GM18870 (cell line): Measurements from ENCODE around the gene PPP4R1.

Source experiments
- ATAC-seq: cut with Tn5 transposase; IDR thresholded peaks from one replicate; pipeline ENCODE4 v1.9.1; 2021; ENCODE audit warnings: moderate library complexity; ENCODE audit not compliant: unreplicated experiment

PPP4R1 gene

GRCh38 chr18:9596843-9597526 lies 17.4 kb downstream of the PPP4R1 start:
- ATAC-seq: no peak

DNA sequence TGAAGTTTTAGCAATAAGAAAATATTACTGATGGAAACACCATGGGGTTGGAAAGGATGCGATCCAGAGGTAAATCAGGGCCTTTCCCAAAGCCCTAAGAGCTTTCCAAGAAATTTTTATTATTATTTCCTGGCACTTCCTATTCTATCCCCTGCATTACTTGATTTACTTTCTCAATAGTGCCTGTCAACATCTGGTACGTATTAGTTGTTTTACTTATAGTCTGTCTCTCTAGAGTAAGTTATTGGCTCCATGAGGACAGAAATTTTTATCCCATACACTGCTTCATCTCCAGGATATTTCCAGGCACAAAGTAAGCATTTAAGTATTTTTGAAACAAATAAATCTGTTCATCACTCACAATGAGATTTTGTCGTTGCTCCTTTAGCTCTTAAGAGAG lies 18.1 kb downstream of the PPP4R1 start:
- ATAC-seq: no peak

GRCh38 chr18:9594823-9595596 lies 19.3 kb downstream of the PPP4R1 start:
- ATAC-seq: peak; percentile 70

GRCh38 chr18:9587924-9588323 lies 26.4 kb downstream of the PPP4R1 start:
- no peak for ATAC-seq

DNA sequence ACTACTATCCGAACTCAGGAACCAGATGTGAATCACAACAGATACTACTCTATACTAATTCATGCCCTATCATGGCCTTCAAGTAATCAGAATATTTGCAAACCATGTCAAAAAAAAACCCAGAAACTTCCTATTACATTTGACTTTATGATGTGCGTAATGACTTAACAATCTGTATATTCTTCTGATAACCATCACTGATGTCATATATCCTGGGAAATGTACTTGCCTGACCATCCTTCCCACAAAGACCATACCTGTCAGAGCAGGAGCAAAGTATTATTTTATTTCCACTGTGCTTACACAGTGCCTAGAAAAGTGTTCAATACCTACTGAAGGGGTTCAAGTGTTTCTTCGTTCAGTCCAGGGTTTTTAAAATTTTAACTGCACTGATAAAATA lies 27.5 kb downstream of the PPP4R1 start:
- ATAC-seq: no peak

DNA sequence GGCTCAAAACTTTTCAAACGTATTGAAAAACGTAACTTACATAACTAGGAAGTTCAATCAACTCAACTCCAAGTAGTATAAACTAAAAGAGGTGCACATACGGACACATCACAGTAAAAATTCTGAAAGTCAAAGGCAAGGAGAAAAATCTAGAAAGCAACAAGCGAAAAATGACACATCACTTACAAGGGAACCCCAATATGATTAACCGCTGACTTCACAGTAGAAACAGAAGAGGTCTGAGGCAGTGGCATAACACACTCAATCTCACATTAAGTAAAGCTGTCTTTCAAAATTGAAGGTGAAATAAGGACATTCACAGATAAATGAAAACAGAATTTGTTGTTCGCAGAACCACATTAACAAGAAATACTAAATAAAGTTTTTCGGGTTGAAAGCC lies 32.7 kb downstream of the PPP4R1 start:
- ATAC-seq: no peak

GRCh38 chr18:9578306-9578705 lies 36.1 kb downstream of the PPP4R1 start:
- no peak for ATAC-seq

GRCh38 chr18:9577361-9577760 lies 37.0 kb downstream of the PPP4R1 start:
- no peak for ATAC-seq

DNA sequence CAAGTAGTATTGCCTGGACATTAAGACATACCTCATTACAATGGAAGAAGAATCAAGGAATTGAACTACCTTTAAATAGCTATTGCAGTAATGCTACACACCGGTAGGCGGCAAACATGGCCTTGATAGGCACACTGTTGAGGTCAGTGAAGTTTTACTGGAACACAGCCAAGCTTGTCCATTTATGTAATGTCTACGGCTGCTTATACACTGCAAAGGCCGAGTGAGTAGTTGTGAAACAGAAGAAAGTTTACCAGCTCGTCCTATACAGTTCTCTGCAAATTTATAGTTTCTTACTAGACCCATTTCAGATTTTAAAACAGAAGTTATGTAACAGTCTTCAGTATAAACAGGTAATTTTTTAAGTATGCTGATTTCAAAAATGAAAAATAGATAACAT lies 38.8 kb downstream of the PPP4R1 start:
- peak; percentile 60 for ATAC-seq

DNA sequence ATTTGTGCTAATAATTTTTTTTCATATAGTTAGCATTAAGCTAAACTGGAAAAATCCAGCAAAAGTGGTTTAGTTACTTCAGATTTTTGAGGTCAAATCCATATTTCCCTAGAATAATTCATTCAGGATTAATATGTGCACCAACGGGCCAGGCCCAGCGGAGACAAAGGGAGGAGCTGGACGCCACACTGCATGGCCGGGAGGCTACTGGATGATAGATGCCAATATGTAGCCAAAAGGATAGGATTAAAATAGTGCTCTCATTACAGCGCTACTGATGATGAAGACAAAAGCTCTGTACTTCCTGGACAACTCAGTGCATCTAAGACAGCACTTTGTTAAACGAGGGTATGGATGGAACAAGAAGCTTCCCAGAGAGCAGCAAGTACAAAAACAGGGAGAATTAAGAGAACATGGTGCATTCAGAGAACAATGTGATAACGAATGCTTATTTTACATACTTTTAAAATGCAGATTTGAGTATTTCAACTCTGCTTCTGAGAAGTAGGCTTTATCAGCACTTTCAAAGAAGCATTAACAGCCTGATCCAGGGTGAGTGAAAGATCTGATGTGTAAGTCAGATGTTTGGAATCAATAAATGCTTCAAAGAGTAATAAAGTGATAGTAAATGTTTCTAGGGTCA lies 39.8 kb downstream of the PPP4R1 start:
- no peak for ATAC-seq

DNA sequence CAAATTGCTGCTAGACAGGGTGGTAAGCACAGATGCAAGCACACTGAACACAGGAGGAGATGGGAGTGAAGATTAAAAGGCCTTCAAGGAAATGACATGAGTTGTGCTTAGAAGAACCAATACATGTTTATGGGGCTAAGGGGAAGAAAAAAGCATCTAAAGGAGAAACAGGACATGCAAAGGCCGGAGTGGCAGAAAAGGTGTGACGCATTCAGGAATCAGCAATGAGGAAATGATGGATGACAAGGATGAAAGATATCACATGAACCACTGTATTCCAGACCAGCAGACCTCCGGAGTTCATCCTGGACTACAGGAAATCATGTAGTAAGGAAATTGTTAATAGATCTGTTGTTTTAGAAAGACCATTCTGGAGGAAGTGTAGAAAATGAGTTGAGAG lies 42.8 kb downstream of the PPP4R1 start:
- no peak for ATAC-seq

- no peak for ATAC-seq
Observed at GRCh38 chr18:9570255-9570654, 44.1 kb downstream of the PPP4R1 start.

- no peak for ATAC-seq
Observed at GRCh38 chr18:9569178-9569577, 45.2 kb downstream of the PPP4R1 start.

GRCh38 chr18:9568186-9568585 lies 46.2 kb downstream of the PPP4R1 start:
- ATAC-seq: no peak

DNA sequence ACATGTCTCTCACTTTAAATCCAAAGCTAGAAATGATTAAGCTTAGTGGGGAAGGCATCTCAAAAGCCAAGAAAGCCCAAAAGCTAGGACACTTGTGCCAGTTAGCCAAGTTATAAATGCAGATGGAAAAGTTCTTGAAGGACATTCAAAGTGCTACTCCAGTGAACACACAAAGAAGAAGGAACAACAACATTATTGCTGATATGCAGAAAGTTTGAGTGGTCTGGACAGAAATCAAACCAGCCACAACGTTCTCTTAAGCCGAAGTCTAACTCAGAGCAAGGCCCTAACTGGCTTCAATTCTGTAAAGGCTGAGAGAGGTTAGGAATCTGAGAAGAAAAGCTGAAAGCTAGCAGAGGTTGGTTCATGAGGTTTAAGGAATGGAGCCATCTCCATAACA lies 49.0 kb downstream of the PPP4R1 start:
- no peak for ATAC-seq

GRCh38 chr18:9563331-9563730 lies 51.0 kb downstream of the PPP4R1 start:
- ATAC-seq: no peak

- ATAC-seq: no peak
Observed at GRCh38 chr18:9562584-9562983, 51.8 kb downstream of the PPP4R1 start.

DNA sequence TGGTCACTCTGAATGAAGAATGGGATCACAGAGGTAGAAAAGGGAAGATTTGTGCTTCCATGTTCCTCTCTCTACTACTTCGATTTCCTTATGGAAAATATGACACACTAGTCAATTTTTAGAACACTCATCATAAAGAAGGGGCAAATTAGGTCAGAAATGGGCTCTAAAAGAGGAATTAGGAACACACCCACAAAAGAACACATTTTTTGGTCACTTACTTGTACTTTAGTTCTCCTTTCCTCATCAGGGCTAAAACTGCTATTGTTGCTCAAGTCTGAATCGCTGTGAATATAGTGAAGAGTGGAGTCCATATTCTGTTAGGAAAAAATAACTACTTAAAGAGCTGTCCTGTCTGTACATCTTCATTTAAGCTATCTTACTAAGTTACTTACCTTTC lies 52.6 kb downstream of the PPP4R1 start:
- no peak for ATAC-seq

DNA sequence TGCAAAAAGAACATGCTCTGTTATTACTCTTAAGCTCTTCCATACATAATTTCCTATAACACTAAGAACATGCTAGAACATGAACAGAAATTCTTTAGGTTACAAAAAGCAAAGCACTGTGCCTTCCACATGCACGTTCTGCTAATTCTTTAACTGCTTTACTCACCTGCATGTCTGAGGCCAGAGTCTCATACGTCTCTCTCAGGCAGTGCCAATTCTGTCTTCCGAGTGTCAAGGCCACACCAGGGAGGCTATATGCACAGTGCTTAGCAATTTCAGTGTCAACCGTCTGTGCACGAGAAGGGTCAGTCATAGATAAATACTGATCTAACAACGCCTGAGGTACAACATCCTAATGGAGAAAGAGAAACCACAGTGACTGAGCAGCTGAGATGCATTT lies 55.1 kb downstream of the PPP4R1 start:
- ATAC-seq: no peak

- ATAC-seq: no peak
Observed at GRCh38 chr18:9558387-9559064, 55.8 kb downstream of the PPP4R1 start.

- no peak for ATAC-seq
Observed at GRCh38 chr18:9557250-9557943, 57.0 kb downstream of the PPP4R1 start.
